HEK293T (cell line): Measurements from ENCODE around the gene NAALADL2.

Source experiments
- ARNT ChIP-seq: fragments of 450-650 bp; IDR thresholded peaks from 2 replicates; pipeline ENCODE4 v1.6.1; 2017; ENCODE audit warnings: mild to moderate bottlenecking
- ELF4 ChIP-seq: fragments of 450-650 bp; IDR thresholded peaks from 2 replicates; pipeline ENCODE4 v1.6.1; 2017; ENCODE audit warnings: antibody characterized with exemption
- FOXK2 ChIP-seq: fragments of 450-650 bp; IDR thresholded peaks from 2 replicates; pipeline ENCODE4 v1.6.1; 2016; ENCODE audit warnings: mild to moderate bottlenecking
- FOXM1 ChIP-seq: fragments of 450-650 bp; IDR thresholded peaks from 2 replicates; pipeline ENCODE4 v1.6.1; 2017; ENCODE audit warnings: mild to moderate bottlenecking, borderline replicate concordance
- HDGF ChIP-seq: fragments of 450-650 bp; IDR thresholded peaks from 2 replicates; pipeline ENCODE4 v1.6.1; 2017; ENCODE audit warnings: antibody characterized with exemption, borderline replicate concordance
- PKNOX1 ChIP-seq: fragments of 450-650 bp; IDR thresholded peaks from 2 replicates; pipeline ENCODE4 v1.6.1; 2016
- SP1 ChIP-seq: fragments of 450-650 bp; IDR thresholded peaks from 2 replicates; pipeline ENCODE4 v1.6.1; 2017
- SUZ12 ChIP-seq: fragments of 450-650 bp; IDR thresholded peaks from 2 replicates; pipeline ENCODE4 v1.6.1; 2016; ENCODE audit warnings: mild to moderate bottlenecking
- ZNF384 ChIP-seq: fragments of 450-650 bp; IDR thresholded peaks from 2 replicates; pipeline ENCODE4 v1.6.1; 2016

GRCh38 chr3:175103298-175103697, 244.2 kb downstream of the NAALADL2 start:
- no peak for TF ChIP-seq SUZ12
- TF ChIP-seq FOXK2, result no peak
- no peak for TF ChIP-seq ELF4
- 0 out of 2 replicates have a peak, but pooled peaks have one; percentile 7 for TF ChIP-seq PKNOX1
- TF ChIP-seq HDGF, result no peak
- no peak for TF ChIP-seq ARNT
- no peak for TF ChIP-seq ZNF384
- no peak for TF ChIP-seq FOXM1
- no peak for TF ChIP-seq SP1
